GM21367 (cell line): Measurements from ENCODE around the gene TRIM59.
A peak's percentile ranks its signal among the peaks of the same experiment; 100 is the strongest.
"Not testable (repeated sequence)": the region's sequence is repeated elsewhere in the genome, so short reads cannot be mapped to it uniquely, and the experiment has no call there.

ENCODE experiments used
- ATAC-seq: cut with Tn5 transposase; IDR thresholded peaks from one replicate; pipeline ENCODE4 v1.9.1; 2021; ENCODE audit not compliant: unreplicated experiment

TRIM59 gene

DNA sequence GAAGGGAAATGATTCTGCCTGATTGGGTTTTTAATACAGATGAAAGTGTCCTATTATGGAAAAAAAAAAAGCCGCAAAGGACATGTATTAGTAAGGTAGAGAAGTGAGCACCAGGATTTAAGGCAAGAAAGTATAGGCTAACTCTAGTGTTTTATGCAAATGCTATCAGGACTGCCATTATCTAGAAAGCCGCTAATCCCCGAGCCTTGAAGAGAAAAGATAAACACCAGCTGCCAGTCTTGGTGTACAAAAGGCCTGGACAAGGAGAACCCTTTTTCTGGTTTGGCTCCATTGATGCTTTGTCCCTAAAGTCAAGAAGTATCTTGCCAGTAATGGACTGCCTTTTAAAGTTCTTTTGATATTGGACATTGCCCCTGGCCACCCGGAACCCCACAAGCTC, 8.6 kb upstream of the TRIM59 start:
- no peak for ATAC-seq

DNA sequence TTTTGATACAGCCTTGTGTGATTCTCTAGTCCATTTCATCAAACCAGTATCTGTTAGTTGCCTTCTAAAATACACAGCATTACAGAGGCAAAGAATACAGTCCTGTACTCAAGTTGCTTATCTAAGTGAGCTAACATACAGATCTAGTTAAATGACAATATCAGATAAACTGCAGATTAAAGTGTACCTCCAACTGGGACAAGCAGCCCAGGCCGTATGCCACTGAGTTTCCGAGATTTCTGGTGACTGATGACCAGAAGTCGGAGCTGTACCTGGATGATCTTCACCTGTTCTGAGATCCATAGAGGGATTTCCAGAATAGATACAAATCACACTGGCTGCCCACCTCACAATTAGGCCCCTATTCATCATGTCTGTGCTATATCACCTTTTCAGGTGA, 6.3 kb upstream of the TRIM59 start:
- no peak for ATAC-seq

DNA sequence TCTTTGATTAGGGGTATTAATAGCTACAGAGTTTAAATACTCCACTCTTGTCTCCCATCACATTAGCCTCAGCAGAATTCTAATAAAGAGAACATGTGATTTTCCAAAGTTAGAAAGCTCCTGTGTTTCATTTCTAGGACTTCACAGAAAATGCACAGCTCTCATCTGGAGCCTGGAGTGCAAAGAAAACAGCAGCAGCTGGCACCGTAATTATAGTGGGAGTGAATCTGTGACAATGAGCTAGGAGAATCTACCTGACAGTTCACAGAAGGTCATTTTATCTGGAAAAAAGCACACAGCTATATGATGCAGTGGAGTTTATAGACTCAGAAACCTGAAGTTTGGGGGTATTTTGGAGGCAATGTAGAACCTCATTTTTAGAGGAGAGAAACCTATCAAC, 5.4 kb upstream of the TRIM59 start:
- ATAC-seq = no peak

DNA sequence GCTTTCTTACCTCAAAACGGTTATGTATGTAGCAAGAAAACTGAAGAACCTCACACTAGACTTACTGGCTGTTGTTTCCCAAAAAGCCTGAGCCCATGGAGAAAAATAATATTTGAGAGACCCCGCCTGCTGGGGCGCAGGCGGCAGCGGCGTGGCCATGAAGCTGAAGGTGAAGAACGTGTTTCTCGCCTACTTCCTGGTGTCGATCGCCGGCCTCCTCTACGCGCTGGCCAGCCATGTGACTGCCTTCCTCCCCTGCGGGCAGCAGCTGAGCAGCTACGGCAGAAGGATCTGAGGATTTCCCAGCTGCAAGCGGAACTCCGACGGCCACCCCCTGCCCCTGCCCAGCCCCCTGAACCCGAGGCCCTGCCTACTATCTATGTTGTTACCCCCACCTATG, 2.7 kb upstream of the TRIM59 start:
- ATAC-seq = not testable (repeated sequence)

DNA sequence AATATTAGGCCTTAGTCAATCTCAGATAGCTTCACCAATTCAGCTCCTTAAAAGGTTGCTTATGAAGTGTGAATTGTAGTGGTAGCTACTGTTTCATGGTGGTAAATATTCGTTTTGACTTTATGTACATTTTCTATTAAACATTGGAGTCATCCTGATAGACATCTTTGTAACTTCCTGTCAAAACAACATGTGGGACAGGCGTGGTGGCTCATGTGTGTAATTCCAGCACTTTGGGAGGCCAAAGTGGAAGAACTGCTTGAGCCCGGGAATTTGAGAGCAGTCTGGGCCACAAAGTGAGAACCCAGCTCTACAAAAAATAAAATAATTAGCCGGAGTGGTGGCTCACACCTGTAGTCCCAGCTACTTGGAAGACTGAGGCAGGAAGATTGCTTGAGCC, 2.0 kb upstream of the TRIM59 start:
- ATAC-seq = no peak

DNA sequence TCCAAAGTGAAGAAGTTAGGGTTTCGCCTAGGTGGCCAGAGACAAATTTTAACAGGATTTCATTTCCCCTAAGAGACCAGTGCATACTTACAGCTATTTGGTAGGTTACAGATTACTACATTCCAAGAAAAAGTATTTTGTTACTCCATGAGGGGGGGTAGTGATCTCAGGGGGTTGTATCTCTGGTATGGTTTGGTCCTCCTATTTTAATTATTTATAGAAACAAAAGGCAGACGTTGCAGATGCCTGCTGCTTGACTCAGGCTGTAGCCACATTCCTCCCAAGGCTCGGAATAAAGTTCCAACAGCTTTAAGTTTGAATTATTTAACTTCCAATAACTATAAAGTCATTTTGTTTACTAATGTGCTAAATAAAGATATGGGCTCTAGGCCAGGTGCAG, 1.3 kb upstream of the TRIM59 start:
- no peak for ATAC-seq

DNA sequence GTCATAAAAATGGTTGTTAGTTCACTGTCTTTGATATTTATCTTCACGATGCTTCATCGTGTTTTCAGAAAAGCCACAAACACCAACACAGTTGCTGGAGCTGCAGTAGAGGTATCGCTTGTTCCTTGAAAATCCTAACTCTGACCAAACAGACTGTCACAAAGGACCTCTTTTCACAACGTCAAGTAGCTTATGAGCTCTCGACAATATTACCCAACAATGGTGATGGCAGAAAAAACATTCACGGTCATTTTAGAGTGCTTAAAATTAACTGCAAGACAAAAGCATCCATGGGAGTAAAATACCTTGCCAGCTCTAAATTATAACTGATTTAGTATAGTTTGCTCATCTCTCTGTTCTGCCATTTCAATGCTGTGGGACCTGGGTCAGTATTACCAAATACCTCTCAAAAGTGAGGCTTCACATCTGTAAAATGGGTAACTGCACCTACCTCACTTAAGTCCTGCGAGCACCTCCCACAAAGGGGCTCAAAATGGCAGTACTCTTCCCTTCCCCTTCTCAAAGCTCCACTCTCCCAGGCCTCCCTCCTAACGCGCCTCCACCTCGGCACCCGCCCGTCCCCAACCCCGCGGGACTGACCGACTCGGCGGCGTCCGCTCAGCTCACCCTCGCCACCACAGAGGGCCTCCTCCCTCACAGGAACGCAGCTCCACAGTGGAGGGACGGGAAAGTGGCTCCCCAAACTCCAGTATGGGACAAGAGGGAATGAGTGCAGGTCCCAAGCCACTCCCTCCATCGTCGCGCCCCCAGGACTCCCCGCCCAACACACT, 546 bp downstream of the TRIM59 start:
- peak; percentile 34 for ATAC-seq

DNA sequence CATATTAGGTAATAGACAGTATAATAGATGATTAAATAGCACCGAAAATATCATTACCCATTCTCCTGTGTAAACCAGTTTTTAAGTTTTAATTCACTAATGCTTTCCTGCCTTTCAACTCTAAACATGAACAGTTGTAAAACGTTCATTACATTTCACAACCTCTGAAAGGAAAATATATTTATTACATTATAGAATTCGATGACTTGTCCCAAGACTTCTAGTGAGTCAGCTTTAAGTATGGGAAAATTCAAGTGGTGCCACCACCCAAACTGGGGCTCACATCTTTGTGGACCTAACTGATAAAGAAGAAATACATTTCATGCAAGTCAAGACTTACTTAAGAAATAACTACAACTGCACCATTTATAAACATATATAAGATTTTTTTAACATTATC, 2.0 kb downstream of the TRIM59 start:
- no peak for ATAC-seq

DNA sequence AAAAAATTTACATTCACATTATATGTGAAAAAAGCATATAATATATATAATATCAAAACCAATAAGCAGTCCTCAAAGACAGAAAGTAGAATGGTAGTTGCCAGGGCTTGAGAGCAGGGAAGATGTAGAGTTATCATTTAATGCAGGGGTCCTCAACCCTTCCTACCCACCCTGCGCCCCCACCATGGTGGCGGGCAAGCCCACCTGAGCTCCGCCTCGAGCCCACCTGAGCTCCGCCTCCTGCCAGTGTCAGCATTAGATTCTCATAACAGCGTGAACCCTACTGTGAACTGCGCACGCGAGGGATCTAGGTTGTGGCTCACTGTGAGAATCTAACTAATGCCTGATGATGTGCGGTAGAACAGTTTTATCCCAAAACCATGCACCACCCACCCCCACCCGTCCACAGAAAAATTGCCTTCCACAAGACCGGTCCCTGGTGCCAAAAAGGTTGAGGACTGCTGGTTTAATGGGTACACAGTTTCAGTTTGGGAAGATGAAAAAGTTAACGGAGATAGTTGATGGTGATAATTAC, 3.0 kb downstream of the TRIM59 start:
- ATAC-seq = no peak

DNA sequence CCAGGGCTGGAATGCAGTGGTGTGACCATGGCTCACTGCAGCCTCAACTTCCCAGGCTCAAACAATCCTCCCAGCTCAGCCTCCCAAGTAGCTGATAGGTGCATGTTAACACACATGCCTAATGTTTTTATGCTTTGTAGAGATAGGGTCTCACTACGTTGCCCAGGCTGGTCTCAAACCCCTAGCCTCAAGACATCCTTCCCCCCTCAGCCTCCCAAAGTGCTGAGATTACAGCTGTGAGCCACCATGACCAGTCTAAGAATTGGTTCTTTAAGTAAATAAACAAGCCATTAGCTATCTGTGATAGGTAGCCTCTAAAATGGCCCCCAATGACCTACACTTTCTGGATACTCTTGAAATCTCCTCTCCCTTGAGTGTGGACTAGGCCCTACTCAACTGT, 3.7 kb downstream of the TRIM59 start:
- ATAC-seq = no peak

DNA sequence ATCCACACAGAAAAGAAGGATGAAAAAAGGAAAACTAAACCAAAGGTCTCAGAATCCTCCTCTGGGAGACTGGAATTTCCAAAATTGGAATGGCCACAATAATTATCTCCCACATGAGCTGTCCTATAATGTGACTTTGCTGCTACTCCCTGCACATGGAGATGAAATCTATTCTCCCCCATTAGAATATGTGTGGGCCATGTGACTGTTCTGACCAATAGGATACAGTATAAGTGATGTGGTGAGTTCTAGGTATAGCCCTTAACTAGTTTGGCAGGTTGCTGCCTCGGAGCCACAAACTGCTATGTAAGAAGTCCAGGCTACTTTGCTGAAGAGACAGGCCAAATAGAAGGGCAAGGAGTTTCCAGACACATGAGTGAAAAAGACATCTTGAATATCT, 5.2 kb downstream of the TRIM59 start:
- no peak for ATAC-seq

DNA sequence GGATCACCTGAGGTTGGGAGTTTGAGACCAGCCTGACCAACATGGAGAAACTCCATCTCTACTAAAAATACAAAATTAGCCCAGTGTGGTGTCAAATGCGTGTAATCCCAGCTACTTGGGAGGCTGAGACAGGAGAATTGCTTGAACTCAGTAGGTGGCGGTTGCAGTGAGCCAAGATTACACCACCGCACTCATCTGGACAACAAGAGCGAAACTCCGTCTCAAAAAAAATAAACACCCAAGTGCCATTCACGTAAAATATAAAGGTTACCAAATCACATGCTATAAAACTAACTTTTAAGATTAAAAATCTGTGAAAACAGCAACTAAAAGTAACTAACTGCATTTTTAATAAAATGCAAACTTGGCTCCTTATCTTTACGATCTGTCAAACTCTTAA, 8.9 kb downstream of the TRIM59 start:
- ATAC-seq = no peak

DNA sequence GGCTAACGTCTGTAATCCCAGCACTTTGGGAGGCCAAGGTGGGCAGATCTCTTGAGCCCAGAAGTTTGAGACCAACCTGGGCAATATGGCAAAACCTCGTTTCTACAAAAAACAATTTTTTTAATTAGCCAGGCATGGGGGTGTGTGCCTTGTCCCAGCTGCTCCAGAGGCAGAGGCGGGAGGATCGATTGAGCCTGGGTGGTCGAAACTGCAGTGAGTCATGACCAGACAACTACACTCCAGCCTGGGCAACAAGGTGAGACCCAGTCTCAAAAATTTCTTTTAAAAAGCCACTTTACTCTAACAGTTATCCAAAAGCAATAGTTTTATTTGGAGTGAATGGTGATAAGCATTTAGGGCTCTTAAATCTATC, 12.5 kb downstream of the TRIM59 start:
- no peak for ATAC-seq

DNA sequence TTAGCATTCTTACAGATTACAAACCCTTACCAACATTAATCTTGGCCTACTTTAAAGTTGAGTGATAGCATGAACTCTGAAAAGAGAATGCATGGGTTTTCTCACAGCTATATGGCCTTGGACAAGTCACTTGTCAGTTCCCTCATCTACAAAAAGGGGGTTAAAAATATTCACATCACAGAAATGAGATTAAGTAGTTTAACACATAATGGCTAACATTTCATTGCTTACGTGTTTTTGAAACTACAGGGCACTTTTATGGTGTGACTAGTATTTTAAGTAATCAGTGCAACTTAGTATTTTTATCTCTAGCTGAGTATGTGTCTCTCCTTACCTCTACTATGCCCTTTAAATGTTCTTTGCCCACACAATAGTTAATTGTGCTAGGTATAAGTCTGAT, 13.8 kb downstream of the TRIM59 start:
- no peak for ATAC-seq

DNA sequence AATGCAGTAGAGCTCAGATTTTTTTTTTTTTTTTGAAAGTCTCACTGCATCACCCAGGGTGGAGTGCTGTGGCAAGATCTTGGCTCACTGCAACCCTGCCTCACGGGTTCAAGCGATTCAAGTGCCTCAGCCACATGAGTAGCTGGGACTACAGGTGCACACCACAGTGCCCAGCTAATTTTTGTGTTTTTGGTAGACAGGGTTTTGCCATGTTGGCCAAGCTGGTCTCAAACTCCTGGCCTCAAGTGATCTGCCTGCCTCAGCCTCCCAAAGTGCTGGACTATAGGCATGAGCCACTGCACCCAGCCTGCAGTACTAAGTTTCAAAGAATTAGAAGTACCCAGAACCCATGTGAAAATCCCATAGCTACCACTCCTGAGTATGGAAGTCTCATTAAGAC, 14.5 kb downstream of the TRIM59 start:
- no peak for ATAC-seq

DNA sequence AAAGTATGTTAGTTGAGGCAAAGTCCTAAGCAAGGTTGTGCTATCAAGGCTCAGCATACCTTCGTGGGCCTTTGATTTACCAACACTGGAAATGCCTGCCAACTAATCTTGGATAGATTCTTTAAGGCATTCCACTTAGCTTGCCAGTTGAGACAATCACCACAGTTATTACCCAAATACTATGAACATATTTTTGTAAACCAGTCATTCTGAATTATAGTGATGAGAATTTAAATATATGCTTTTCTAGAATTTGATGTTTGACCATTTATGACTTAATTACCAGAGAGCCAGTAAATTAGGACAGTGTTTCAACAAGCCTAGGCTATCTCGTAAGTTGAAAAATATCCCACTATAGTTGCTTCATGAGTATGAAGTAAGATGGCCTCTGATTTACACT, 15.5 kb downstream of the TRIM59 start:
- ATAC-seq = no peak

DNA sequence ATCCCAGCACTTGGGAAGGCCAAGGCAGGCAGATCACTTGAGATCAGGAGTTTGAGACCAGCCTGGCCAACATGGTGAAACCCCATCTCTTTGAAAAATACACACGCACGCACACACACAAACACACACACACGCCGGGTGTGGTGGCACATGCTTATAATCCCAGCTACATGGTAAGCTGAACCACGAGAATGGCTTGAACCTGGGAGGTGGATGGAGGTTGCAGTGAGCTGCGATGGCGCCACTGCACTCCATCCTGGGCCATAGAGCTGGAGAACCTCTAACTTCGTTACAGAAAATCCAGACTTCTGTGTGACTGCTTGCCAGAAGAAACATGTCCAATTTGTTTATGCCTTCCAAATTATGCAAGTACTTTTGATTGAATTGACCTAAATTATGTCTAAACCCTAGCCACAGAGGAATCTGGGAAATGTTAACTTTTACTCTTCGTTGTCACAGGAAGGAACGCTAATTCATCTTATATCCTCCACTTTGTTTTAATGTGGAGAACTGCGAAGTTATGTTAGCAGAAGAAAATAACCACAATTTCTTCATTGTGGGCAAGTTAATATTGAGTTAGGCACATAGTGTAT, 21.7 kb downstream of the TRIM59 start:
- no peak for ATAC-seq

DNA sequence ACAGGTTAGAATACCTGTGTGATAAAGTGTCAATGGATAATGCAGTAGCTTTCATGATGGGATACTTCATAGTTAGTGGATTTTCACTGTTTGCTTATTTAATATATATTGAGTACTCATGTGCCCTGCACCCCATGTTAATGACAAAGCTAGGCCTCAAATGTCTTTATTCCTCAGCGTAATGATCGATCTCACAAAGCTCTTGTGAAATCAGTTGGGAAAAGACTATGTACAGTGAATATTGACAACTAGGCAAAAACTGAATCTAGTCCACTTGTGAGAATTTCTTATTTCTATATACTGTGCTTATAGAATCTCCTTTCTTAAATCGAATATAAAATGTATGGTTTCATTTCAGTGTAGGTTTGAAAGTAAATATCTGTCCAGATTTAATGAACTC, 32.3 kb downstream of the TRIM59 start:
- no peak for ATAC-seq

DNA sequence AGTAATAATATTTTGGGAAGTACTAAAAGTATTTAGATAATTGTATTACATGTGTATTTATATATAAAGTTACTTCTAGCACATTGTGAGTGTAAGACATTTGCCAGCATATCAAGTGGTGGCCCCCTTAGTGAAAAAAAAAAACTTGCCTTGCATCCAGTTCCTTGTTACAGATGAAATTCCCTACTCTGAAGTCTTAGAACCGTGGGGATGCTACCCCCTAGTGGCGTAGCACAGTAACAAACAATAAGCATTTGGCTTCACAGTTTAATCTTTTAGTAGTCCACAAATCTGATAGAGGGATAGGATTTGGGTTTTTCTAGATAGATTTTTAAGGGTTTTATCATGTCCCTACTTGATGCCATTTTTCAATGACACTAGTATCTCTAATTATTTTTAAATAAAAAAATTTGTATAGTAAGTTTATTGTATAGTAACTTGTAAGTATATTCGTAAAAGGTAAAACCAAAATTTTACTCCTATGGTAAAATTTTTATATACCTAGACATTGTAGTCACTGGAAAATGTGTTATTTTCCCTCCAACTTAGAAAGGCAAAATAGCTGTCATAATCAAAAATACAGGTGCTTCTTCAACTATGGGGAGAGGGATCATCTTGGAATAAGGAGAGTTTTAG, 35.9 kb downstream of the TRIM59 start:
- peak; percentile 66 for ATAC-seq

DNA sequence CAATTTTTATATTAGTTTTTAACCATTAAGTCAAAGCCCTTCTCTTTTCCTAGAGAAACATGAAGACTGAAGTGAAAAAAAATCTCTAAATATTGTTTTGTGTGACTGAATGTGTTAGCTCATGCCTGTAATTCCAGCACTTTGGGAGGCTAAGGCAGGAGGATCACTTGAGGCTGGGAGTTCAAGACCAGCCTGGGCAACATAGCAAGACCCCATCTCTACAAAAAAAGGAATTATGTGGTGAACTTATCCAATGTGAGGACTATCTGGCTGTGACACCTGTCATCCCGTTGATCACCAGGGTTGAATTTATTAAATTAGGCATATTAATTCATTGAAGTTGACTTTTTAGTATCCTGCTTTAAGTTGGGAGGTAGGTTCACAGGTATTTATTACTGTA, 37.1 kb downstream of the TRIM59 start:
- ATAC-seq = no peak

DNA sequence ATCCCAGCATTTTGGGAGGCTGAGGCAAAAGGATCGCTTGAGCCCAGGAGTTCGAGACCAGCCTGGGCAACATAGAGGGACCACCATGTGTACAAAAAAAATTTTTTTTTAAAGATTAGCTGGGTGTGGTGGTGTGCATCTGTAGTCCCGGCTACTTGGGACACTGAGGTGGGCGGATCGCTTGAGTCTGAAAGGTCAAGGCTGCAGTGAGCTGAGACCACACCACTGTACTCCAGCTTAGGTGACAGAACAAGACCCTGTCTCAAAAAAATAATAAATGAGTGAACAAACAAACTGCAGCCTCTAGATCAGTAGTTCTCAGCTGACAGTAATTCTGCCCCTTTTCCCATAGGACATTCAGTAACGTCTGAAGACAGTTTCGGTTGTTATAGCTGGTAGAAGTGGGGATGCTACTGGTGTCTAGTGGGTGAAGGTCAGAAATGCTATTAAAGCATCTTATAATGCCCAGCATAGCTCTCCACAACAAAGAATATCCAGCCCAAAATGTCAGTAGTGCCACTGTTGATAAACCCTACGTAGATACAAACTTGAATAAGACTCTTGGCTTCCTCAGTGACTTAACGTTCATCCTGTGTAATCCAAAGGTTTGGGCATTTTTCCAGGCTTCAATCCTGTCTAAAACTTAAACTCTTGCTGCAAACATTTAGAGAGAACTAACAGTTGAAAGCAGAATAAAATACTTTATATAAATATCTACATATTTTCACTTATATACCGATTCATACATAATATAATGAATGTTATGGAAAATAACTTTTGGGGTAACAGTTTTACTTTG, 39.6 kb downstream of the TRIM59 start:
- ATAC-seq = no peak
